ENCODE results near the gene UBLCP1.
"Not testable (repeated sequence)": the region's sequence is repeated elsewhere in the genome, so short reads cannot be mapped to it uniquely, and the experiment has no call there.

Gene UBLCP1

GRCh38 chr5:159249158-159249557, 13.9 kb upstream of the UBLCP1 start:
- in situ Hi-C loops (cut with MboI; ENCODE audit: low sequenced_read_pairs), result no loop called here

DNA sequence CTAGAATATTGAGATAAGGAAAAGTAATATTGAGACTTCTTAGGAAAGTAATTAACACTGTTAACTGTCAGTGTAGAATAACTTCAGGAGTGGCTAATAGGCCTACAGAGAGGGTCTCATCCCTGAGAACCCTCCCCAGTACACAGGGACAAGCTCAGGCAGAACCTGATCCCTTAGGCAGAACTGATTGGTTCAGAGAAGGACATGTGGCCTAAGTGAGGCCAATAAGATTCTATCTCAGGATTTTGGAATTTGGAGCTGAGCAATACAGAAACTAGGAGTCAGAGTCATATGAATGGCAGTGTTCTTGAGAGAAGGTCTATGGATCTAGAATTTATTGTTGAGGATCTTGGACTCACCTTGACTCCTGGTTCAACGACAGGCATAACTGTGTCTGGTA, 10.9 kb upstream of the UBLCP1 start:
- in situ Hi-C loops (cut with MboI; ENCODE audit: low sequenced_read_pairs), result no loop called here

- in situ Hi-C loops (cut with MboI; ENCODE audit: low sequenced_read_pairs), result no loop called here
Measured at GRCh38 chr5:159257007-159257406, 6.1 kb upstream of the UBLCP1 start.

DNA sequence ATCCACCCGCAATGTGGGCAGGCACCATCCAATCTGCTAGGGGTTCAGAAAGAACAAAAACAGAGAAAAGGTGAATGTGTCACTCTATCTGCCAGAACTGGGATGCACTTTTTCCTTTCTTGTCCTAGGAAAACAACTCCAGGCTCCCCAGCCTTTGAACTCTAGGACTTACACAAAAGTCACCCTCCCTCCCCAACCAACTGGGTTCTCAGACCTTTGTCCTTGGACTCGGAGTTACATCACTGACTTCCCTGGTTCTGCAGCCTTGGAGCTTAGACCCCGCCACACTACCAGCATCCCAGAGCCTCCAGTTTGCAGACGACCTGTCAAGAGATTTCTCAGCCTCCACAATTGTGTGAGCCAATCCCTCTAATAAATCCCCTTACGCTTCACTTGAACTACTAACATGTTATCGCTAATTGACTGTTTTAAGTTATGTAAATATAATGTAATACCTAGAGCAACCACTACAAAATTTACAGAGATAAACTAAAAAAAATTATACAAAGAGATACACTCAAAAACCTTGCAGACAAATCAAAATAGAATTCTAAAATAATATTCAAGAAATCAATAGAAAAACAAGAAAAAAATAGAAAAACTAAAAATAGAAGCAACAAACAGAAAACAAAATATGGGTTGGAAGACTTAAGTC, 5.3 kb upstream of the UBLCP1 start:
- in situ Hi-C loops (cut with MboI; ENCODE audit: low sequenced_read_pairs), result no loop called here

DNA sequence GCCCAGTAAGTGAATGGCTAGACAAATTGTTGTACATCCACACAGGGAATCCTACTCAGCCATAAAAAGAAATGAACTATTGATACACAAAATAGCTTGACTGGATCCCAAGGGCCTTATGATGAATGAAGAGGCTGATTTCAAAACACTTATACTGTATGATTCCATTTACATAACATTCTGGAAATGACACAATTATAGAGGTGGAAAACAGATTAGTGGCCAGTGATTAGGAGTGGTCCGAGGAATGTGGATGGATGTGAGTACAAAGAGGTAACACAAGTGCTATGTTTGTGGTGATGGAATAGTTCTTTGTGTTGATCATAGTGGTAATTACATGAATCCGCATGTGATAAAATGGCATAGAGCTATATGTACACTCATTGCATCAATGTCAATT, 4.7 kb upstream of the UBLCP1 start:
- in situ Hi-C loops (cut with MboI; ENCODE audit: low sequenced_read_pairs), result no loop called here

DNA sequence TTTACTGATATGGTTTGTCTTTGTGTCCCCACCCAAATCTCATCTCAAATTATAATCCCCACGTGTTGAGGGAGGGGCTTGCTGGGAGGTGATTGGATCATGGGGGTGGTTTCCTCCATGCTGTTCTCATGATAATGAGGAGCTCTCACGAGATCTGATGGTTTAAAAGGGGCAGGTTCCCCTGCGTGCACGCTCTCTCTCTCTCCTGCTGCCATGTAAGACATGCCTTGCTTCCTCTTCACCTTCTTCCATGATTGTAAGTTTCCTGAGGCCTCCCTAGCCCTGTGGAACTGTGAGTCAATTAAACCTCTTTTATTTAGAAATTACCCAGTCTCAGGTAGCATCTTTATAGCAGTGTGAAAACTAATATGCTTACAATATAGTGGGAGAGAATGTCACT, 2.9 kb upstream of the UBLCP1 start:
- in situ Hi-C loops (cut with MboI; ENCODE audit: low sequenced_read_pairs), result not testable (repeated sequence)

DNA sequence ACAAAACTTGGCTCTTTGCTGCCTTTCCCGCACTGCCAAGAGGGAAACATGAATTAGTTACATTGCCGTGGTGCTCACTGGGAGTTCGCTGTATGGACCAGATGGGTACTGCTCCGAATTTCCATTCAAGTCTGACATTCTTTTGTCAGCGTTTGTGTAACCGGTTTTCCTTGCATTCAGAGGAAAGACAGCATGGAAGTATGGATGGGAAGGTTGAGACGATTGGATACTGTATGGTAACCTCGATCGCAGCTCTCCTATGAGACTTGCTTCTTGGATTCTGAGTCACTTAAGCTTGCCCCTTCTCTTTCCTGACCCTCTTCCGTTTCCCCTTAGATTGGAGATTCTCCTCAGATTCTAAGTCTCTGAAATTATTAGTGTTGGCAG, 625 bp upstream of the UBLCP1 start:
- in situ Hi-C loops (cut with MboI; ENCODE audit: low sequenced_read_pairs), result no loop called here

GRCh38 chr5:159263569-159263905, 447 bp downstream of the UBLCP1 start:
- in situ Hi-C loops (cut with MboI; ENCODE audit: low sequenced_read_pairs), result no loop called here

DNA sequence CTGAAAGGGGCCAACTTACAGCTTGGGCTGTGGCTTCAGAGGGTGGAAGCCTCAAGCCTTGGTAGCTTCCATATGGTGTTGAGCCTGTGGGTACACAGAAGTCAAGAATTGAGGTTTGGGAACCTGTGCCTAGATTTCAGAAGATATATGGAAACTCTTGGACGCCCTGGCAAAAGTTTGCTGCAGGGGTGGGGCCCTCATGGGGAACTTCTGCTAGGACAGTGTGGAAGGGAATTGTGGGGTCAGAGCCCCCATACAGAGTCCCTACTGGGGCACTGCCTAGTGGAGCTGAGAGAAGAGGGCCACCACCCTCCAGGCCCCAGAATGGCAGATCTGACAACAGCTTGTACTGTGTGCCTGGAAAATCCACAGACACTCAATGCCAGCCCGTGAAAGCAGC, 3.7 kb downstream of the UBLCP1 start:
- in situ Hi-C loops (cut with MboI; ENCODE audit: low sequenced_read_pairs), result not testable (repeated sequence)

DNA sequence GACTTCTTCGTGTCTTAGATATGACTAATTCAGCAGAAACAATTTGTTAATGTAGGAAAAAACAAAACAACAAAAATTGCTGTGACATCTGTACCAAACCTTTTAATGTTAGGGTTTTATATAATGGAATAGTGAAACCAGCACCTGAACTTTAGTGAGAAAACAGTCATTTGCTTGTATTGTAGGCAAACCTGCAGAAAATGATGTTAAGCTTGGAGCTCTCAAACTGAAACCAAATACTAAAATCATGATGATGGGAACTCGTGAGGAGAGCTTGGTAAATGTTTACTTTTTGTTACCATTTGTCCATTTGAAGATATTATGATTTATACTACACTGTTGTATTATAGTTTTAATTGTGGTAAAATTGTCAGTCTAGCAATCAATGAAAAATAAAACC, 6.6 kb downstream of the UBLCP1 start:
- in situ Hi-C loops (cut with MboI; ENCODE audit: low sequenced_read_pairs), result no loop called here

DNA sequence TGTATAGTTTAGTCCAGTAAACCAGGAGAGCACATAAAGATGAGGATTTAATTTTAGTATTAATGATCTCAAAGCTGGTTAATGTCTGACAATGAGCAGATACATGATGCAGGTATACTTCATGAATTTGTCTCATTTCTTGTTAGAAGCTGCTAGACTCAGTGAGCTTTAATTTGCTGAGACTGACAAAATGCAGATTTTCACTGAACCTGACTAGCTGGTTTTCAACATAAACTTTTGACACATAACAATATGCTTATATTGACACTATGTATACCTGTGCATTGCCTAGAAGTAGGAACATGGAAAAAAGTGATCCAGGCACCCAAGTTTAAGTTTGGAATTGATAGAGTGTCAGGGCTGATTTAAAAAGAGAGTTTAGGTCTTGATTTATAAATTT, 10.8 kb downstream of the UBLCP1 start:
- in situ Hi-C loops (cut with MboI; ENCODE audit: low sequenced_read_pairs), result no loop called here

DNA sequence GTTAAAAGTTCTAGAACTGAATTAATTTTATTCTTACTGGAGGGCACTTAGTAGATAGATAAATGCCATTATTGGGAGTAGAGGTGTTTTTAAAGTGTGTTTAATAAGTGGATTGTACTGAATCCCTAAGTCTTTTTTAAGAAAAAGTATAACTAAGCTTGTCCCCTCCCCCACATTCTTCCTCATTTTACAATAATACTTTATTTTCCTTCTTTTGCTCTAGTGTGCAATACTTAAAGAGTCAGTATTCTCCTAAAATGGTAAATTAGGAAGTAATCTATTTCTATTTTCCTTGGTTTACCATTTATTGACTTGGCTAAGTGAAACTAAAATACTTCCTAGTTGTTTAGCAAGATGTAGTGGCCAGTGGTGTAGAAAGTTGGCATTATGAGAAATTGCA, 11.6 kb downstream of the UBLCP1 start:
- in situ Hi-C loops (cut with MboI; ENCODE audit: low sequenced_read_pairs), result no loop called here

- in situ Hi-C loops (cut with MboI; ENCODE audit: low sequenced_read_pairs), result no loop called here
Measured at GRCh38 chr5:159286420-159287035, 23.4 kb downstream of the UBLCP1 start.

- in situ Hi-C loops (cut with MboI; ENCODE audit: low sequenced_read_pairs), result no loop called here
Measured at GRCh38 chr5:159290741-159291140, 27.7 kb downstream of the UBLCP1 start.

- in situ Hi-C loops (cut with MboI; ENCODE audit: low sequenced_read_pairs), result no loop called here
Measured at GRCh38 chr5:159294921-159295320, 31.8 kb downstream of the UBLCP1 start.

DNA sequence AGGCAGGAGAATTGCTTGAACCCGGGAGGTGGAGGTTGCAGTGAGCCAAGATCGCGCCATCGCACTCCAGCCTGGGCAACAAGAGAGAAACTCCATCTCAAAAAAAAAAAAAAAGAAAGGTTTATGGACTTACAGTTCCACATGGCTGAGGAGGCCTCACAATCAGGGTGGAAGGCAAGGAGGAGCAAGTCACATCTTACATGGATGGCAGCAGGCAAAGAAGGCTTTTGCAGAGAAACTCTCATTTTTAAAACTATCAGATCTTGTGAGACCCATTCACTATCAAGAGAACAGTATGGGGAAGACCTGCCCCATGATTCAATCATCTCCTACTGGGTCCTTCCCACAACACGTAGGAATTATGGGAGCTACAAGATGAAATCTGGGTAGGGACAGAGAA, 34.2 kb downstream of the UBLCP1 start:
- in situ Hi-C loops (cut with MboI; ENCODE audit: low sequenced_read_pairs), result not testable (repeated sequence)

- in situ Hi-C loops (cut with MboI; ENCODE audit: low sequenced_read_pairs), result no loop called here
Measured at GRCh38 chr5:159301466-159301865, 38.4 kb downstream of the UBLCP1 start.

DNA sequence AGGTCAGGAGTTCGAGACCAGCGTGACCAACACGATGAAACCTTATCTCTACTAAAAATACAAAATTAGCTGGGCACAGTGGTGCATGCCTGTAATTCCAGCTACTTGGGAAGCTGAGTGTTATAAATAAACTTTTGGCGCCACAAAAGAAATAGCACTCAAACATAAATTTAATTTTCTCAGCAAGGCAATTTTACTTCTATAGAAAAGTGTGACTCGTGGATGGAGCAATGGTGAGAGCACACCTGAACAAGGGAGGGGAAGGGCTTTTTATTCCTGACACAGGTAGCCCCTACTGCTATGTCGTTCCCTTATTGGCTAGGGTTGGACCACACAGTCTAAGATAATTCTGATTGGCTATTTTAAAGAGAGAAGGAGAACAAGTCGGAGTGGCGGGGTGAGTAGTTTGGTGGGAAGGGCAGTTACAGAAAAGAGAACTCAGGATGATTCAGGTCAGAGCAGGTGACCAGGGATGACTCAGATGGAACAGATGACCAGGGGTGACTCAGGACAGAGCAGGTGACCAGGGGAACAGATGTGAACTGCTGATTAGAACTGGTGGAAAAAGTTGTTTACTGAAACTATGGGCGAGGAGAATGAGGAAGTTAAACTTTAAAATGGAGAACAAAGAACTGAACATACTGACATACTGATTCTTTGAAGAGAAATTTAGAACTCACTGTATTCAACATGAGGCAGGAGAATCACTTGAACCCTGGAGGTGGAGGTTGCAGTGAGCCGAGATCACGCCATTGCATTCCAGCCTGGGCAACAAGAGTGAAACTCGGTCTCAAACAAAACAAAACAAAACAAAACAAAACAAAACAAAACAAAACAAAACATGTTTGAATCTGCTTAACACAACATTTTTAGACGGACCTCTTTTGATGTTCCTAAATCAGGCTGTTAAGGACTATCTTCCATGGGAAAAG, 39.1 kb downstream of the UBLCP1 start:
- in situ Hi-C loops (cut with MboI; ENCODE audit: low sequenced_read_pairs), result not testable (repeated sequence)

- in situ Hi-C loops (cut with MboI; ENCODE audit: low sequenced_read_pairs), result no loop called here
Measured at GRCh38 chr5:159303286-159303685, 40.2 kb downstream of the UBLCP1 start.

DNA sequence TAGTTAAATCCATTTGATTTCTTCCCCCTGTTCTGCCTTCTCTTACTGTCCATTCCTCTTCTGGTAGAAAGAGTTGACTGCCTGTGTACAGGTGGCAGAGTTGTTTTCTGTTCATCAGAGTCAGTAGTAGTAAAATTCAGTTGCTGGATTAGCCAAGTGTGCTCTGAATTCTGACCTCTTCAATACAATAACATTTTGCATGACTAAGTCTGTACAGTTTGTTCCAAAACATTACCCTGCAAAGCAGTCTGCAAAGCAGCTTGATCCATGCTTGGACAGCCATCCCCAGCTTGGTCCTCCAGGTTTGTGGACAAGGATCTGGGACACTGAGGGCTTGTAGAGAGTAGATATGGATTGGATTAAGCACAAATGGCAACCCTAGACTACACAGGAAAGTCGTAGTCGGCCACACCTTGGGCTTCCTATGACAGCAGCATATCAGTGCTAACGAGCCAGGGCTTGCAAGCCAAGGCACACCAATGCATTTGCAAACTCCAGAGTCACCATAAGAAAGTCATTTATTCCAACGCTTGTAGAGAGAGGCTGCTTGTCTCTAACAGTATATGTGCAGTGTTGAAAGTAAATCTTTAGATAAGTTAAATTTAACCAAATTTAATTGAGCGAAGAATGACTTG, 42.0 kb downstream of the UBLCP1 start:
- in situ Hi-C loops (cut with MboI; ENCODE audit: low sequenced_read_pairs), result no loop called here

DNA sequence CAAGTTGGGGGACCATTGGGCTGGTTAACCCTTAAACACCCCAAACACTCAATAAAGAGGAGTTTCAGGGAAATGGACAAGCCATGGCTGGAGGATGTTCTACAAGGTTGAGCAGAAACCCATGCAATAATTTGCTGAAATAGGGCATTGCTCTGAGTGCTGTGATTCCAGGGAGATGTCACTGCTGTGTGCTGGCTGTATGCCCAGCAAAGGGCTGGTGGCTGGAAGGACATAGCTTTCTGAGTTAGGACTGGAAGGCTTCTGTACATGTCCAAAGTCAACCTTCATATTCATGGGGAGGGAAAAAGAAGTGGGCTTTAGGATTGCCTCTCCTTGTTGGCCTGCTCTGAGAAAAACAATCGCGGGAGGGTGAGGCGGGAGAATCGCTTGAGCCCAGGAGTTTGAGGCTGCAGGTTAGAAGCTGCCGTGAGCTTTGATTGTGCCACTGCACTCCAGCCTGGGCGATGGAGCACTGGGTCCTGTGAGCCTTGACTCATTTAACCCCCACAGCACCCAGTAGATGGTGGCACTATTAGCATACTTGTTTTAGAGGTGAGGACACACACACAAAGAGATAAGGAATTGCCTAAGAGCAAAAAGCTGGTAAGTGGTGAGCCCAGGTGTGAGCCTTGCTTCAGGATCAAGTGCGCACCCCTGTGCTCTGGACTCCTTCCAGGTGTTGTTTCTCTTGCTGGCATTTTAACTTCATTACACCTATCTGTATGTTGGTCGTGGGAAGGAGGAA, 46.8 kb downstream of the UBLCP1 start:
- in situ Hi-C loops (cut with MboI; ENCODE audit: low sequenced_read_pairs), result no loop called here

All from hTERT RPE-1 (cell line).